Activated CD4-positive, CD25-positive, alpha-beta regulatory T cell treated with anti-CD3 and anti-CD28 coated beads, Interleukin-2, amount 50 U/mL, for 72 hours (primary cell): Measurements from ENCODE around the gene APOO.
"Not testable (repeated sequence)": the region's sequence is repeated elsewhere in the genome, so short reads cannot be mapped to it uniquely, and the experiment has no call there.

Experiments
- DNase-seq: peaks from one replicate; pipeline ENCODE4 v3.0.0; 2021

The APOO gene

DNA sequence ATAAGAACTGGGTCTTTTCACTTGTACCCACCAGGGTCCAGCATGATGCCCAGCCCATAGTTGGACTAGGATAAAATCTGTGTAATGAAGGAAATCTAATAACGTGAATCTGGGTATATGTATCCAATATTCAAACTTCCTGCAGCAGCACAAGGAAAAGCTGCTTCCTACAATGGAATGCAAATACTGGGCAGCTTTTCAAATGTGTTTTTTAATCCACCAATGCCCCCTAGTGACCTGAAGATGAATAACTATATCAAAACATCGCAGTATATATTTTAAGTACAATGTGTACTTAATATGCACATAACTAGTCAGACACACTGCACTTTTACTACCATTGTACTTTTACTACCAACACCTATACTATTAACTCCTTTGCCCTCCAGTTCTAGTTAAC lies 5.3 kb downstream of the APOO start:
- DNase-seq: no peak

DNA sequence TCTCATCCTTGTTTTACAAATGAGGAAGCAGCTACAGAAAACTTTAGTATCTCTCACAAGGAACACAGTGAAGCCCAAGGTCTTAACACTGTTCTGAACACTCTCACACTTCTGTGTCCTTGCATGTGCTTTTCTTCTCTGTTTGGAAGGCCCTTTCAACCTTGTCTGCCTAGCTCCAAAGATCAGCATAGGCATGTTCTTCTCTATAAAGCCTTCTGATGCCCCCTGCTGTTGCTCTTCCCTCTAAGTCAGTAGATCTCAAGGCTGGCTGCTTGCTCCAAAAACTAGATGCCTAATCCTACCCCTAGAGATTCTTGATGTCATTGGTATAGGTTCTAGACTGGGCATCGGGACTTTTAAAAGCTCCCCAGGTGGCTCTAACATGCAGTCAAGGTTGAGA lies 5.9 kb downstream of the APOO start:
- no peak for DNase-seq

DNA sequence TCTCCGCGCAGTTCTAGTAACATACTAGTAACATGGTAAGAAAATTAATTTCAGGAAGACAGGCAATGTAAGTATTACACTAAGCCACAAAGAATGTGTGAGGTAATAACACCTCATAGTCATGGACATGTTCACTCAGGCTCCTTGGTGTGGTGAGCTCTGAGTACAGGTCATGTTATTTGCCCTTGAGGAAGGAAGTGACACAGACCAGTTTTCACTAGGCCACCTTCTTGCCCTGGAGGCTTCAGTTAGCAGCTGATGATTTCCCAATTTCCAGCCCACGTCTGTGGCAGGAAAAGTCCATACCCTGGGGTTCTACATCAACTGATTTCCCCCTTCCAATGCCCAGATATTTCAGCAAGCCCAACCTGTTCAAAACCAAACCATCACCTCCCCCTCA lies 6.7 kb downstream of the APOO start:
- DNase-seq: no peak

DNA sequence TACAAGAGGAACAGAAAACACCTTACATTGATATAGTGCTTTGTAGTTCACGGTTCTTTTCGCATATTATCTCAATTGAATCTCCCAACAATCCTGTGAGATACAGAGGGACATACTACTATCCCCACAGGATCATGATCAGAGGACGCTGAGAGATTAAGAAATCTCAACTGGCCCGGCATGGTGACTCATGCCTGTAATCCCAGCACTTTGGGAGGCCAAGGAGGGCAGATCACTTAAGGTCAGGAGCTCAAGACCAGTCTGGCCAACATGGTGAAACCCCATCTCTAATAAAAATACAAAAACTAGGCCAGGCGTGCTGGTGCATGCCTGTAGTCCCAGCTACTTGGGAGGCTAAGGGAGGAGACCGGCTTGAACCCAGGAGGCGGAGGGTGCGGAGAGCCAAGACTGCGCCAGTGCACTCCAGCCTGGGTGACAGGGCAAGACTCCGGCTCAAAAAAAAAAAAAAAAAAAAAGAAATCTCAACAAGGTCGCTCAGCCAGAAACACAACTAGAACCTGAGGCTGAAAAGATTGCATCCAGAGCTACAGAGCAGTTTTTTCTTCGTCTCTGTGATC lies 7.4 kb downstream of the APOO start:
- DNase-seq: no peak

DNA sequence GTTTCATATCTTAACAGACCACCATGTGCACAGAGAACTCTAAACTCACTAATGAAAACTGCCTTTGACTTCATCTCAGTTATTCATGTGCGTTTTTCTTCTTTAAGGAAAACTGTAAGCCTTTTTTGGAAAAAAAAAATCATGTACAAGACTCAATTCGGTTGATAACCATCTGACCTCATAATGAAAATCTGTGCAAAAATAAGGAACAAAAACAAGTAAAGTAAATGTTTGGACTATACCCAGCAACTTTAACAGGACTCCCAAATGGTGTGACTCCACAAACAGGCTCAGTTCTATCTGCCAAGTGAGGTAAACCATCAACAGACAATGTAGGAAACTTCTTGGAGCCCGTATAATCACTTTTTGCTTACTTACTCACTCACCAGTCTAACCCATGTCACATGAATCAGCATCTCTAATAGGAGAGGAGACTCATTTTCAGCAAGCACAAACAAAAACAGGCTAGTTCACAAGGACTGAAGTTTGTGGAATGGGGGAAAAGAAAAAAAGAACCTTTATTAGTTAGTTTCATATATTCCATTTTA lies 9.3 kb downstream of the APOO start:
- no peak for DNase-seq

DNA sequence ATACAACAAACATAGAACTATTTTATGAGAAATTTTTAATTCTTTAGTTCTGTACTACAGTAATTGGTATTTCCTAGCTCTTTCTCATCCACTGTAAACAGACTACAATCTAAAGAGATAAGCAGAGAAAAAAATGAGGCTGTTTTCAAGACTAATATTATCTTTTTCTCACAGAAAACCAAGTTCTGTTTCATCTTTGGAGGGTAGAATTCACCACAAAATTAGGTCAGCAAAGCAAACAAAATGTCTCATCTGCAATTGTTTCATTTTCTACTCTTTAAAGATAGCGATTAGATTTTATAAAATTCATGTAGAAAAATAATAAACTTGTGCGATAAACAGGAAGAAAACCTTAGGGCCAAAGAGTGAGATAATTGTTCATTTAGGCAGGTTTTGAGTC lies 10.8 kb downstream of the APOO start:
- DNase-seq: no peak

DNA sequence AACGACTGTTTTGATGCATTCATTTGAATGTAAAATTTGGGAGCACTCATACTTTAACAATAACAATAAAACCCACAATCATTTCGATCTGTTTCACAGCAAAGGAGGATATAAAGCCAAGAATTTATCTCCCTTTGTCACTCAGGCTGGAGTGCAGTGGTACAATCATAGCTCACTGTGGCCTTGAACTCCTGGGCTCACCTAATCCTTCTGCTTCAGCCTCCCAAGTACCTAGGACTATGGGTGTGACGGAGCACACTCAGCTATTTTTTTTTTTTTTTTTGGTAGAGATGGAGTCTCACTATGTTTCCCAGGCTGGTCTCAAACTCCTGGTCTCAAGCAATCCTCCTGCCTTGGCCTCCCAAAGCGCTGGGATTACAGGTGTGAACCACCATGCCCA lies 11.2 kb downstream of the APOO start:
- DNase-seq: not testable (repeated sequence)

DNA sequence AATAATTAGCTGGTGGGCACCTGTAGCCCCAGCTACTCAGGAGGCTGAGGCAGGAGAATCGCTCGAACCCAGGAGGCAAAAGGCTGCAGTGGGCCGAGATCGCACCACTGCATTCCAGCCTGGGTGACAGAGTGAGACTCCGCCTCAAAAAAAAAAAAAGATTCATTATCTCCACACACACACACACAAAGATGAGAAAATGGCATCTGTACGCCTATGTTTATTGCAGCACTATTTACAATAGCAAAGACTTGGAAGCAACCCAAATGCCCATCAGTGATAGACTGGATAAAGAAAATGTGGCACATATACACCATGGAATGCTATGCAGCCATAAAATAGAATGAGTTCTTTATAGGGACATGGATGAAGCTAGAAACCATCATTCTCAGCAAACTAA lies 12.7 kb downstream of the APOO start:
- DNase-seq: not testable (repeated sequence)

DNA sequence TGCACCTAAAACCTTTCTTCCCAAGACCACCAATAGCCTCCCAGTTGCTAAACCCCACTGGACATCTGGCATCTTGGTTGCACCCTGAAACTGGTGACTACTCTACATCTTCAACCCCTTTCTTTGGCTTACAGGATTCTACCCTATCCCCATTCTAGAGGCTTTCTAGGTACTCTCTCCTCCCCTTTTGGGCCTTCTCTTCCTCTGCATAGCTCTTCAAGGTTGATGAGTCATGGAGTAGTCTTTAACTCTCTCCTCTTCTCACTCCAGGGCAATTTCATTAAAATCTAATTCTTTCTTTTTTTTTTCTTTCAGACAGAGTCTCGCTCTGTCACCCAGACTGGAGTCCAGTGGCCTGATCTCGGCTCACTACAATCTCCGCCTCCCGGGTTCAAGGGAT lies 16.8 kb downstream of the APOO start:
- no peak for DNase-seq

DNA sequence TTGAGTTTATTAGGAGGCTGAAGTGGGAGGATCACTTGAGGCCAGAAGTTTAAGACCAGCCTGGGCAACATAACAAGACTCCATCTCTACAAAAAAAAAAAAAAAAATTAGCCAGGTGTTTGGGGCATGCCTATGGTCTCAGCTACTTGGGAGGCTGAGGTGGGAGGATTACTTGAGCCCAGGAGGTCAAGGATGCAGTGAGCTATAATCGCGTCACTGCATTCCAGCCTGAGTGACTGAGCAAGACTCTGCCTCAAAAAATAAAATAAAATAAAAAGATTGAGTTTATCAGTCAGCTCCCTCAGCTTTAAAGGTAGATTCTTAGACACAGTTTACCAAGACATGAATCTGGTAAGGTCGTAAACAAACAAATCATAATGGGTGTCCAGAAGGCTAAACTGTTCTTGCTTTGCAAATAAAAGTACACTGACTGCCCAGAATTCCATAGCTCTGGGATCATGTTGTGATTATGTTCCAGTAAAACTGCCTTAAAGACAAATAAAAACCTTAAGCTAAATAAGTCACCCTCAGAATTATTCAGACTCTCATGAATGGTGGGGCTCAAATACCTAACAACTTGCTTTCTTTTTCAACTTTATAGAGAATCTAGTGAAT lies 18.7 kb downstream of the APOO start:
- no peak for DNase-seq

DNA sequence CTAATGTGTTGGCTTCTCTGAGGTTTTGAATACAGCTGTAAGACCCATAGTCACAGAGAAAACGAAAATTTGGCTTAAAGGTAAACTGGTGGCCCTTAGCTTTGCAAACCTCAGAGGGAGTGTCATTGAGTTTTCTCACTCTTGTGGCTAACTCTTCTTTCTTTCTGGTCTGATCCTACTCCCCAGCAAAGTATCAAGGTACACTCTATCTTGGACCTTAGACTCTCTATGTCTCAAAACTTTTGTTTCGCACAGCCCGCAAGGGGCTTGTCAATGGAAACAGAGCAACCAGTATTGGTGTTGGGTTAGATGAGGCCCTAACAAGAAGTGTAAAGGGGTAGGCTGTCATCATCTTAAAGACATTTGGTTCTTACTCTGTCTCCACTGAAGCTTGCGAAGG lies 19.8 kb downstream of the APOO start:
- no peak for DNase-seq

DNA sequence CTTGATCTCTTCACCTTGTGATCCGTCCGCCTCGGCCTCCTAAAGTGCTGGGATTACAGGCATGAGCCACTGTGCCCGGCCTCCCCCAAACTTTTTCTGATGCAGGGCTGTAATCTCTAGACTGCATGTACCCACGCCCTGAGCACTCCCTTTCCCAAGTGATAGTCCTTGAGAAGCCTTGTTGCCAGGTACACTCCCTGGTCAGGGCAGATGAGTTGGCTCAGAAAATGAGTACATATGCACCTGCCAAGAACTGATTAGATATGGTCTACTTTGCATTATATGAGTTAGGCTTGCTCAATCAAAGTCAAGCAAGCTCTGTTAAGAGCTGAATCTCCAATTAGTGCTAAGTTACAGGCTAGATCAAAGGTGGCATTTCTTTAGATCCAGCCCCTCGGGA lies 20.3 kb downstream of the APOO start:
- no peak for DNase-seq

DNA sequence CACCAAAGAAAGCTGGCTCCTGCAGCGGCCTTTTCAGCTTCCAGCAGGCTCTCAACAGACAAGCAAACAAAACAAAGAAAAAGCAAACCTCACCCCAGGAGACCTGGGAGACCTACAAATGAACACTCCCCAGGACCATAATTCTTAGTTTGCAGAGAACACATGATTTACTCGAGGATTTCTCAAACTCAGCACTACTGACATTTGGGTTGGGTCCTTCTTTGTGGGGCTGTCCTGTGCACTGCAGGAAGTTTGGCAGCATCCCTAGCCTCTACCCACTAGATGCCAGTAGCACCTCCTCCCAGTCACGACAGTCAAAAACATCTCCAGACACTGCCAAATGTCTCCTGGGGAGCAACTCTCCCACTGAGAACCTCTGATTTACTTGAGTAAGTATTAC lies 21.9 kb downstream of the APOO start:
- DNase-seq: no peak

DNA sequence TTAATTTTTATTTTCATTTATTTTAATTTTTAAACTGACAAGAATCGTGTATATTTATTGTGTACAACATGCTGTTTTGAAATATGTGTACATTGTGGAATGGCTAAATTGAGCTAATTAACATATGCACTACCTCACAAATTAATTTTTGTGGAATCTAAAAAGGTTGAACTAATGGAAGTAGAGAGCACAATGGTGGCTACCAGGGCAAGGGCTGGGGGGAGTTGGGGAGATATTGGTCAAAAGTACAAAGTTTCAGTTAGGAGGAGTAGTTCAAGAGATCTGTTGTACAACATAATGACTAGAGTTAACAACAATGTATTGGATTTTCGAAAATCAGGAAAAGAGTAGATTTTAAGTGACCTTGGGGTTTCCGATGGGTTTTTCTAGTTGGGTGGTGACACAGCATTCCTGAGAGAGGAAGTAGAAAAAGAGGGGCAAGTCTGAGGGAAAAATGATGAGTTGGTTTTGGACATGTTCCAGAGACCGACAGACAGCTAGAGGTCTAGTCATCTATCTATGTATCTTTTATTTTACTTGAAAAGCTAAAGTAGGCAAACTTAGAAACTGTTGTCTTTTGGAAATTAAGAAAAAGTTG lies 23.2 kb downstream of the APOO start:
- DNase-seq: no peak

DNA sequence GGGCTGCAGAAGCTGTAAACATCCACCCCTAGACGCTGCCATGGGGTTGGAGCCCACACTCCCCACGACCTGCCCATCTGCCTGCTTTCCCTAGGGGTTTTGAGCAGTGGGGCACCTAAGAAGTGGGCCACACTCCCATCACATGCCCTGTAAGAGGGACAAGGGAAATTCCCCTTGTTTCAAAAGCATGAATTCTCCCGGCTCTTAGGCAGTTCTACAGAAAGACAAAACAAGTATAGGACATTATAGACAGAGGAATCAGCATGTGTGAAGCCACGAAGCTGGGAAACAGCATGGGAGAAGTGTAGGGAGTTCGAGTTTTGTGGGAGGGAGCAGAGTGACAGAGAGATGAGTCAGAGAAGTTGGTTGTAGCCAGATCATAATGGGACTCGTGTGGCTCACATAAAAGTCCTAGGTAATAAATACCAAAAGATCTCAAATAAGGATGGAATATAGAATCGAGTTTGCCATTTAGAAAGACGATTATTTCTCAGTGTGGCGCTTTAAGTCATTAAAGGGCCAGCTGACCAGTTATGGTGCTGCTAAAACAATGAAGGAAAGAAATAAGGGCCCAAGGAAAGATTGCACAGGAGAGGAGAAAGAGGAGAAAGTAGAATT lies 23.9 kb downstream of the APOO start:
- no peak for DNase-seq

DNA sequence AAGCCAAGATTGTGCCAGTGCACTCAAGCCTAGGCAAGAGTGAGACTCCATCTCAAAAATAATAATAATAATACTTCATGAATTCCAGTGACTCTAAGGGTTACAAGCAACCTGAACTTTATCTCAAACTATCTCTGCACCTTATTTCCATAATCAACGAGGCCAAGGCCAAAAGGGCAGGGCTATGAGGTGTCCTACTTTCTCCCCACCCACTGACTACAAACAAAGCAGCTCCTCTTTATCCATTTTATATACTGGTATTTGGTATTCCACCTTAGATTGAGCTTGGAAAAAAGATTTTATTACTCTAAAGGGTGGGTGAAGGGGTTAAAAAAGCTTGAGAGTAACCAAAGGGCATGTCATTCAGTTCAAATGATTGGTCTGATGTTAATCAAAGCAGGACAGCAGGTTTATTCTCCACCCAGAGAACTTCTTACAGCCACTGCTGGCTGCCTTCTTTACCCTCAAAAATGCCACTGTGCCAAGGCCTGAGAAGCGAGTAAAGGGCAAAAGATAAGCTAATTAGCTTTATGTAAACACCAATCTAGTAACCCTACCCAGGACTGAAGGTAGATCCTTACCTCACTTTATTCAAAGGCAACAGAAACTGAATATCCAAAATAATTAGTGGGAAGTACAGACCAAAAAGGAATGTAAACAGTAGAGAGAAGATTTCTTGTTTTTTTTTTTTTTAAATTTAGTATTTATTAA lies 28.2 kb downstream of the APOO start:
- DNase-seq: no peak

DNA sequence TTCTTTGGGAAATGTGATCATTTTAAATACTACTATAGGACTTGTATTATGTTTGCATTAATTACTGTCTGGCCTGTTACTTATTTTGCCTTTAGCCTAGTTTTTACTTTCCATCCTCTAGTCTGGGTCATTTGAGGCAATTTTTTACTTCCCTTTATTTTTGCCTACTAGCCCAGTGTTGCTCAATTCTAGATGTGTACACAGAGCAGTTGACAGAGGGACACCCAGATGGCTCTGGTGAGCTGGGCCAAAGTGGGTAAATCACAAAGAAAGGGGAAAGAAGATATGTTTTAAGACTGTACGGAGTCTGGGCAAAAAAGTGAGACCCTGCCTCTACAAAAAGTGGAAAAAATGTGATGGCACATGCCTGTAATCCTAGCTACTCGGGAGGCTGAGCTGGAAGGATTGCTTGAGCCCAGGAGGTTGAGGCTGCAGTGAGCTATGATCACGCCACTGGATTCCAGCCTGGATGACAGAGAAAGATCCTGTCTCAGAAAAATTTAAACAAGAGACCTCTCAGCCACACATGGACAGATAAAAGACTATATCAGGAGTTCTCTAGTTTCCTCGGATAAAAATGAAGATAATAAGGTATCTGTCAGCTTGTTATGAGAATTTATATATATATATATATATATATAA lies 35.7 kb downstream of the APOO start:
- no peak for DNase-seq

DNA sequence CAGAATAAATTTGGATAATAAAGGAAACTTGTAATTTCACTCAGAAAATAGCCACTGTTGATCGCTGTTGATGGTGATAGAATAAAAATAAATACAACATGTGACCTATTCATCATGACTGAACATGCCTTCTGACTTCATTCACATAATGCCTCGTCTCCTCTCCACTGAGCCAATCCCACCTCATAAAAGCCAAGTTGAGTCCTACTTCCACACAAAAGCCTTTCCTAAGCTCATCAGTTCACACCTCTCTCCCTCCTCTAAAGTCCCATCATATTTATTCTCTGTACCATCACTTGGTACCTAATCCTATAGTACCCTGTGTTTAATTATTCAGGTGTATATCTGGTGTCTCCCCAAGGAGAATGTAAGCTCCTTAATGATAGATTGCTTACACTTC lies 37.7 kb downstream of the APOO start:
- DNase-seq: no peak

DNA sequence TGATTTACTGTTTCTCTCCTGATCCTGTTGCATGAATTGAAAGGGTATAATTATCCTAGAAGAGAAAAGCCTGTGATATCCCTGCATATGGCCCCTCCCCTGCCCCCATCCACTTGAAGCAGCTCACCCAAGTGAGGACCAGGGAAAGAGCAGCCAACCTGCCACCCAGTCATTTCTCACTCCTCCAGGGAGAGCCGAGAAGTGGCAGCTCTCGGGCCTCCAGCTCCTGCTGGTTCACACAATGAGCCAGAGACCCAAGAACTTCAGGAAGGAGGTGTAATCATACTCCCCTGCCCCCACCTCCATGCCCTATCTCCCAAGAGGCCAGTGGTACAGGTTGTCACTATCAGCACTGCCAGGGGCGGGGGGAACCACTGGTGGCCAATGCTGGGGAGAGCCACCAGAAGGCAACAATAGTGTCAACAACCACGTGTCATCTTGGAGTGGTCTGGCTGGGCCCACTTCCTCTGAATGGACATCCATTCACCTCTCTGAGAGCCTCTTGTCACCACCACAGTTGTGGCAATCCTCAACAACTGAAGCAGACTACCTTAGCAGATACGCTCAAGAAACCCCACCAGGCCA lies 42.9 kb downstream of the APOO start:
- DNase-seq: no peak

DNA sequence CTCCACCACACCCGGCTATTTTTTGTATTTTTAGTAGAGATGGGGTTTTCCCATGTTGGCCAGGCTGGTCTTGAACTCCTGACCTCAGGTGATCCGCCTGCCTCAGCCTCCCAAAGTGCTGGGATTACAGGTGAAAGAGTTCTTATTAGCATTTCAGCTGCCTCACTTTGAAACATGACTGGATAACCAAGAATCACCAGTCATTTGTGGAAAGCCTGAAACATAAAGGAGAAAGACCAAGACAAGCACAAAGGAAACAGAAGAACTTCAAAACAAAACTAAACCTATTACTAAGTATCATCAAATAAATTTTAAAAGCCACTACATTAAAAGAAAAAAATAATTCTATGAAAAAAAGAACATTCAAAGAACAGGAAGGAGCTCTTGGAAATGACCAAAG lies 45.8 kb downstream of the APOO start:
- DNase-seq: not testable (repeated sequence)

DNA sequence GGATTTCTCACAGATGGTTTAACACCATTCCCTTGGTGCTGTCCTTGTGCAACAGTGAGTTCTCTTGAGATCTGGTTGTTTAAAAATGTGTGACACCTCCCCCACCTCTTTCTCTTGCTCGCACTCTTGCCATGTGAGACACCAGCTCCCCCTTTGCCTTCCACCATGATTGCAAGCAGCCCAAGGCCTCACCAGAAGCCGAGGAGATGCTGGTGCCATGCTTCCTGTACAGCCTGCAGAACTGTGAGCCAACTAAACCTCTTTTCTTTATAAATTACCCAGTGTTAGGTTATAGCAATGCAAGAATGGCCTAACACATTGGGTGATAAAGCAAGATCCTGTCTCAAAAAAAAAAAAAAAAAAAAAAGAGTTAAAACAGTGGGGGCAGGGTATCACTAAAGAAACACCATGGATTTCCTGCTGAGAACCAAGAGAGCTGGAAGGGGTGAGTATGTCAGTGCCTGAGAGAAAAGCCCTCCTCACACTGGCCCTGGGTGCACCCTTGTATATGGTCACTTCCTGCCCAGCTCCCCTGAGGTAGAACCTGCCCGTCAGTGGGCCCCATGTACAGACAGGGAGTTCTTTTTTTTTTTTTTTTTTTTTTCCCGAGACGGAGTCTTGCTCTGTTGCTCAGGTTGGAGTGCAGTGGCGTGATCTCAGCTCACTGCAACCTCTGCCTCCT lies 46.4 kb downstream of the APOO start:
- DNase-seq: no peak

DNA sequence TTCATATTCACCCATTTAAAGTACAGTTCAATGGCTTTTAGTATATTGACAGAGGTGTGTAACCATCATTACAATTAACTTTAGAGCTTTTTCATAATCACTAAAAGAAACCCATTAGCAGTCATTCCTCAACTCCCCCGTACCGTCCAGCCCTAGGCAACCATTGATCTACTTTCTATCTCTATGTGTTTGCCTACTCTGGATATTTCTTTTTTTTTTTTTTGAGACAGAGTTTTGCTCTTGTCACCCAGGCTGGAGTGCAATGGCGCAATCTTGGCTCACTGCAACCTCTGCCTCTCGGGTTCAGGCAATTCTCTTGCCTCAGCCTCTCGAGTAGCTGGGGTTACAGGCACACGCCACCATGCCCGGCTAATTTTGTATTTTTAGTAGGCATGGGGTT lies 48.5 kb downstream of the APOO start:
- DNase-seq: not testable (repeated sequence)
